ENCODE measurements around the gene EFHD1. TPM values are rescaled to one million over a fixed set of nuclear protein-coding genes. Genes with fewer than 3 reads are reported as not detected.

Gene EFHD1
- total and polyA plus RNA-seq, 2 of the 13 experiments (the other 11 are each of a cell fraction or from before 2014, with no cell fraction given): 0.09 TPM; not detected in 1

GRCh38 chr2:232588680-232589585 is 44.5 kb upstream of the EFHD1 start:
- intact Hi-C loops (cut with micrococcal nuclease; ENCODE audit: unreplicated experiment): no loop called here

GRCh38 chr2:232592772-232593395 is 40.5 kb upstream of the EFHD1 start:
- Histone ChIP-seq H3K36me3 (replicated peaks in 1 of 2; ENCODE audit: control insufficient read depth in 1 of 2, insufficient read depth in 2 of 2, low read length in 2 of 2) (no peaks in the 10 kb centered on the region), H3K27me3 (ENCODE audit: control insufficient read depth in 1 of 2, insufficient read depth in 2 of 2, low read length in 2 of 2) (no peaks in the 10 kb centered on the region; a peak in 1 of 5 replicates), H3K27ac (ENCODE audit: extremely low read length, insufficient read depth, low read length) (no peak overlapping the region), H3K4me1 (ENCODE audit: insufficient read depth, low read length) (no peaks in the 10 kb centered on the region; the same call in 1 of the 2 replicates), H3K4me3 (replicated peaks in 1 of 3; ENCODE audit: insufficient read depth in 1 of 3, low read depth in 2 of 3, low read length in 3 of 3) (no peak overlapping the region), H4K20me1 (ENCODE audit: insufficient read depth, low read length) (no peaks in the 10 kb centered on the region), H2AFZ (ENCODE audit: low read length) (no peak overlapping the region), H3K9me3 (ENCODE audit: low read length) (no peaks in the 10 kb centered on the region), H3K79me2 (ENCODE audit: insufficient read depth, low read length) (no peaks in the 10 kb centered on the region), H3K4me2 (ENCODE audit: low read depth, low read length) (no peak overlapping the region), H3K9ac (ENCODE audit: insufficient read depth, low read depth, low read length) (no peak overlapping the region)
- ChIA-PET POLR2A (no interaction called here), CTCF (ENCODE audit: low intra/inter-chr PET ratio, low total read pairs) (no interaction called here)
- no TSS peak for BruUV-seq (replicated peaks)
- WGBS (ENCODE audit: low lambda C conversion rate): 14% methylated on average over 3 of the region's 3 CpGs
- peak; percentile 78 for FAIRE-seq
- peak; percentile 29 for DNase-seq (ENCODE audit: low spot score)
- in situ Hi-C loops (cut with HindIII; ENCODE audit: extremely low pct_ligation_motif_present, low pct_unique_long_range_greater_than_20kb) (no loop called here), intact Hi-C loops (cut with micrococcal nuclease; ENCODE audit: unreplicated experiment) (loop anchor here (1.0 kb wide), 1 partner anchor 56 kb away; no protein-coding TSS in a partner anchor)
- peak; percentile 83 for ATAC-seq
- no peak for TF ChIP-seq SALL1 (CRISPR knock-in tag; IDR thresholded peaks at IDR 0.05)
- TF ChIP-seq CEBPB (IDR thresholded peaks at IDR 0.05; ENCODE audit: borderline replicate concordance, low read depth, low read length): peak; percentile 48; the same call in 1 of the 2 replicates
- TF ChIP-seq TSC22D2 (CRISPR knock-in tag; IDR thresholded peaks at IDR 0.05; ENCODE audit: borderline replicate concordance): no peak
- TF ChIP-seq SMC3 (IDR thresholded peaks at IDR 0.05; ENCODE audit: low read length): peak; percentile 56
- TF ChIP-seq MIXL1 (CRISPR knock-in tag; IDR thresholded peaks at IDR 0.05): no peak
- no peak for TF ChIP-seq ZNF850 (CRISPR knock-in tag; conservative IDR thresholded peaks at IDR 0.05)
- peak; percentile 45 for TF ChIP-seq STAG1 (CRISPR knock-in tag; IDR thresholded peaks at IDR 0.05)
- no peak for TF ChIP-seq ZNF891 (CRISPR knock-in tag; IDR thresholded peaks at IDR 0.05)
- TF ChIP-seq PITX1 (CRISPR knock-in tag; IDR thresholded peaks at IDR 0.05): no peak
- TF ChIP-seq ZNF800 (CRISPR knock-in tag; IDR thresholded peaks at IDR 0.05): no peak
- TF ChIP-seq ZNF225 (CRISPR knock-in tag; IDR thresholded peaks at IDR 0.05): no peak
- TF ChIP-seq ZKSCAN5 (CRISPR knock-in tag; IDR thresholded peaks at IDR 0.05): no peak
- TF ChIP-seq DNMT1 (CRISPR knock-in tag; IDR thresholded peaks at IDR 0.05): no peak
- TF ChIP-seq NR2F2 (IDR thresholded peaks at IDR 0.05; ENCODE audit: borderline replicate concordance, low read depth): no peak

More at GRCh38 chr2:232588680-232589585, 44.5 kb upstream of the EFHD1 start:
- Histone ChIP-seq H3K27me3 (ENCODE audit: control insufficient read depth in 1 of 2, insufficient read depth in 2 of 2, low read length in 2 of 2) (no peaks in the 10 kb centered on the region), H3K9ac (ENCODE audit: insufficient read depth, low read depth, low read length) (no peak overlapping the region), H3K9me3 (ENCODE audit: low read length) (no peaks in the 10 kb centered on the region), H4K20me1 (ENCODE audit: insufficient read depth, low read length) (no peaks in the 10 kb centered on the region), H3K36me3 (replicated peaks in 1 of 2; ENCODE audit: control insufficient read depth in 1 of 2, insufficient read depth in 2 of 2, low read length in 2 of 2) (0 out of 5 replicates have a peak, but pooled peaks cover 0 to 6% of the 10 kb centered on the region in 2 experiments), H2AFZ (ENCODE audit: low read length) (no peak overlapping the region), H3K4me1 (ENCODE audit: insufficient read depth, low read length) (peaks cover 6% of the 10 kb centered on the region; the same call in 1 of the 2 replicates), H3K79me2 (ENCODE audit: insufficient read depth, low read length) (no peaks in the 10 kb centered on the region), H3K27ac (ENCODE audit: extremely low read length, insufficient read depth, low read length) (no peak overlapping the region), H3K4me2 (ENCODE audit: low read depth, low read length) (no peak overlapping the region), H3K4me3 (replicated peaks in 1 of 3; ENCODE audit: insufficient read depth in 1 of 3, low read depth in 2 of 3, low read length in 3 of 3) (no peak overlapping the region)
- TF ChIP-seq ZNF432 (CRISPR knock-in tag; IDR thresholded peaks at IDR 0.05; ENCODE audit: borderline replicate concordance): no peak
- 0 out of 4 replicates have a peak, but pooled peaks of 1 of the 2 experiments have one; percentile 13 for TF ChIP-seq MAFK (conservative IDR thresholded peaks at IDR 0.05 in 1 of 2, IDR thresholded peaks at IDR 0.05 in 1 of 2; ENCODE audit: low read length in 2 of 2)
- in situ Hi-C loops (cut with HindIII; ENCODE audit: extremely low pct_ligation_motif_present, low pct_unique_long_range_greater_than_20kb): no loop called here
- FAIRE-seq (no peak), DNase-seq (ENCODE audit: low spot score) (no peak), ATAC-seq (no peak)
- CTCF ChIA-PET (ENCODE audit: low intra/inter-chr PET ratio, low total read pairs): no interaction called here
- BruUV-seq (replicated peaks): no TSS peak
- WGBS (ENCODE audit: low lambda C conversion rate): 90% methylated on average over 18 of the region's 18 CpGs
- POLR2A ChIA-PET: no interaction called here

Measured in HepG2 (cell line).